Lung microvascular endothelial cell (primary cell): ENCODE measurements around the gene RAPGEF4. TPM values are rescaled to one million over a fixed set of nuclear protein-coding genes. Genes with fewer than 3 reads are reported as not detected.

Experiments used
- DNase-seq, 2 donors: peaks; one replicate each; pipeline versions ENCODE4 v3.0.0 to v3.0.0-alpha.2; 2010; ENCODE audit warnings: low read depth in 2 of 2
- total RNA-seq: library from RNA; depleted of rRNA; stranded (reverse); fragments of >200 nt; gene quantifications from 2 replicates; pipeline ENCODE4 v1.2.1, GENCODE V29; 2014

The RAPGEF4 gene
- total RNA-seq, 1 donor from 2014 or later = 17.3 TPM

DNA sequence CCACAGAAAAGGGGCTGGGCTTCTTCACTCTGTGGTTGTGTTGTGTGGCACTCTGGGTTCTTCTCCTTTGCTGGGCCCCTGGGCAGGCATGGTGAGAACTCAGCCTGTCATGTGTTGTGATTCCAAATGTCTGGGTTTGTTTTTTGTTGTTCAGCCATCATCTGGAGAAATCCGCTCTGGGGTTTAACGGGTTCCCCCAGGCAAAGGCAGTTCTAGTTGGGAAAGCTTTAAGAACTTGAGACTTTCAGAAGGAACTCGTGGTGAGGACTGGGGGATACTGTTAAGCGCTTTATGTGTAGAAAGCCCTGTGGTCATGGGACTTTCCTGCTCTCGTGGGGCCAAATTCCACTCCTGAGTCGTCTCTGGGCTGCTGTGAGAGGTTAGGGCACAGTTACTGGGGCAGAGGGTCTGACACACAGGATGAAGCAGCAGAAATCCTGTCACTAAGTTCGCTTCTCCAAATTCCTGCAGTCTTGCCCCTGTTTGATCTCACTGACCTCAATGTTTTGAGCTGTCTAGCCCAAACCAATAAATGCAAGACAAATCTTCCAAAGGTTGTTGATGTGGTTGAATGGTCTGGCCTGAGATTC lies 87.7 kb downstream of the RAPGEF4 start:
- DNase-seq = peak in 1 of 2 donors; percentile 40

DNA sequence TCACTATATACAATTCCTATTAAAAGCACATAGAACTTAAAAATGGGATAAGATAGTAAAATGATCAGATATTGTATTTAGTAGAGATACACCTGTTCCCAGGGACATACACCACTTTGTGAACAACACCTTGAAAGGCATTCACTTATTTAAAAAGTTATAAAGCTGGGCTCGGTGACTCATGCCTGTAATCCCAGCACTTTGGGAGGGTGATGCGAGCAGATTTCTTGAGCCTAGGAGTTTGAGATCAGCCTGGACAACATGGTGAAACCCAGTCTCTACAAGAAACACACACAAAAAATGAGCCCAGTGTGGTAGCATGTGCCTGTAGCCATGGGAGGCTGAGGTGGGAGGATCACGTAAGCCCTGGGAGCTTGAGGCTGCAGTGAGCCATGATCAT lies 90.9 kb downstream of the RAPGEF4 start:
- no peak for DNase-seq

DNA sequence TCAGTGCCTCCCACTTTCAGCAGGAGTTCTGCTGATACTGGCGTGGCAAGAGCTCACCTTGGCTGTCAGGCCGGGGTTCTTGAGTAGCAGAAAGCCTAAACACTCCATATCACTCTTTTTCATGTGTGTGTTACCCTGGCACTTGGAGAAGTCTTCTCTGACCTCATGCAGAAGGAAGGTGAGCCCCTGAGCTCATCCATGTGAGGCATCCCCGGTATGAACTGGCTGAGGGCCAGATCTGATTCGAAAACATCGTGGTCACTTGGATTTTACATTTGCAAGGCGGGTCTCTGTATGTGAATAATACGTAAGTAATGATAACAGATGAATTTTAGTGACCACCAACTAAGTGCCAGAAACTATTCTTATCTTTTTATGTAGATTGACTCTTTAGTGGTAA lies 93.6 kb downstream of the RAPGEF4 start:
- peak; percentile 41 to 80 for DNase-seq

DNA sequence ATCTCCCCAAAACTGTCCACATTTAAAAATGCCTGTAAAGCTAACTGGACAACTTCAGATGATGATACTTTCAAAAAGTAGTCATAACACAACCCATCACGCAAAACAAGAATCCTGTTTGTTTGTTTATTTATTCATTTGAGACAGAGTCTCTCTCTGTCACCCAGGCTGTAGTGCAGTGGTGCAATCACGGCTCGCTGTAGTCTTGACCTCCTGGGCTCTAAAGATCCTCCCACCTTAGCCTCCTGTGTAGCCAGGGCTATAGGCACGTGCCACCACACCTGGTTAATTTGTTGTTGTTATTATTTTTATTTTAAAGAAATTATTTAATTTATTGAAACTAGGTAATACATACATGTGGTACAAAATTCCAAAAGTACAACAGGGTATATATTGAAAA lies 94.8 kb downstream of the RAPGEF4 start:
- DNase-seq = no peak

DNA sequence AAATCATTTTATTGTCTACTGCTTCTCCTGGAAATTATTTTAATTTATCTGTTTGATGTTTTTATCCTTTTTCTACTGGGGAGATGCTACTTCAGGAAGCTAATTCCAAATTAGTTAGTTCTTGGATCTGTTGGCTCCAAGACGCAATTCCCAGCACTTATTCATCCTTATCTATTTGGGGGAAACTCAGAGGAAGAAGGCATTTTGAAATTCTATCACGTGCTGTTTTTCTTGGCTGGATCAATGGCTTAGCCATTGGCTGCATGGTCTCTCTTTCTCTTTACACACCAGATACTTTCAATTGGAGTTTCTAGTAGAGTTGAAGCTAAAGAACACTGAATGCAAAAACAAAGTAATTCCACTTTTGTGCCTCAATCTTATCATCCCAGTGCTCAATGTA lies 98.3 kb downstream of the RAPGEF4 start:
- peak; percentile 20 to 60 for DNase-seq

DNA sequence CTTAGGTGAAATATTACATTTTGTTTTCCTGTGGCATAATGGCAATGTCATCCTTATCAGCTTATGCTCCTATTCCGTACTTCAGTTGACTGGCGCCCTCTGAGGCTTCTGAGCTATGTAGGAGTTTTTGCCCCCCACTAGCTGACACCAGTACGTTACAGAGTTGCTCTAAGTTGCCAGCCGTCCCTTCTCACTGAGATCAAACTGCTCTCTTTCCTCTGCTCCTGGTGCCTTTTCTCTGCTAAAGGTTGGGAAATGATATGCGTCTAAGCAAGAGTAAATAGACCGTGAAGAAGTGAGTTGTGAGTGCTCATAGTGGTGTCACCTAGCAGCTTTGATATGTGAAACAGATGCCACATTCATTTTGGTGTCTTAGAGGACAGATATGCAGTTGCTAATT lies 99.2 kb downstream of the RAPGEF4 start:
- no peak for DNase-seq

DNA sequence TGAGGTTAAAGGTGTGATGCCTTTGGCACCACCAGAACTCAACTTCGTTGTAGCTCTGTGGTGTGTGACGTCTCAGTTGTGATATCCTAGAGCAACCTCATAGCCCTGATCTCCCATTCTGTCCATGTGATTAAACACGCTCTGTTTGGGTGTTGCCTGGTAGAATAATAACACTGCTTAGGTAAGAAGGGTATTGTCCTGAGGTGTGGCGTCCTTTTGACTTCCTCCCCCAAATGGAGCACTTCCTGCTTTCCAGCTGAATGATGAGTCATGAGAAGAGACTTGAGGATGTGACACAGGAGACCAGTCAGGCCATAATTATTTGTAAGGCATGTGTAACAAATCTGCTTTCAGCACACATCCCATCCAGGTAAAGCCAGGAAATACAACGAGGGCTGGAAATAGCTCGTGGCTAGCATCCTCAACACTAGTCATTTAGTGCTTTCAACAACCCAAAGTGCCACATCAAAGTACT lies 100.7 kb downstream of the RAPGEF4 start:
- peak; percentile 94 to 99 for DNase-seq

DNA sequence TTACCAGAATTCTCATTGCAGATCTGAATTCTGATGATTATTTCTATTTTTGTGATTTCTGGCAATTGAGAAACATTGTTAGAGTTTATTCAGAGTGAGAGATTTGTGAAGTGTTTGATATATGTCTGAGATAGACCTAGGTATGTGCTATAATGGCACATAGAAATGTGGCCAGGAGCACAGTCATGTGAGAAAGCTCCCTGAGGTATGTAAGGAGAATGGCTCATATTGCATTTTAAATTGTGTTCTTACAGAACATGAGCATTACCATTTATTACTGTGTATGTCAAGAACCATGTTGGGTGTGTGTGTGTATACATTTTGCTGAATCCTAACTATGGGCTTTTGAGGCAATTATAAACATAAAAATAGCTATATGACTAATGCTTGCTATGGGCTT lies 101.2 kb downstream of the RAPGEF4 start:
- no peak for DNase-seq

DNA sequence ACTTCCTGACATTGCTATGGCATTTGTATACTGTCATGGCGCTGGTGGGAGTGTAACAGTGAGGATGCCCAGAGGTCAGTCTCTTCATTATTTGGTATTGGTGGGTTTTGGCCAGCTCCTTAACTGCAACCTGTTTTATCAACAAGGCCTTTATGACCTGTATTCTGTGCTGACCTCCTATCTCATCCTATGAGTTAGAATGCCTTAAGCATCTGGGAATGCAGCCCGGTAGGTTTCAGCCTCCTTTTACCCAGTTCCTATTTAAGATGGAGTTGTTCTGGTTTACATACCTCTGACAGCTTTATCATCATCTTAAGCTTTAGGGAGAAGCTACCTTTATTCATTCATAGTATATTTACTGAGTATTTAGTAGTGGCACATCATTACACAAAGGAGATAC lies 103.8 kb downstream of the RAPGEF4 start:
- no peak for DNase-seq

DNA sequence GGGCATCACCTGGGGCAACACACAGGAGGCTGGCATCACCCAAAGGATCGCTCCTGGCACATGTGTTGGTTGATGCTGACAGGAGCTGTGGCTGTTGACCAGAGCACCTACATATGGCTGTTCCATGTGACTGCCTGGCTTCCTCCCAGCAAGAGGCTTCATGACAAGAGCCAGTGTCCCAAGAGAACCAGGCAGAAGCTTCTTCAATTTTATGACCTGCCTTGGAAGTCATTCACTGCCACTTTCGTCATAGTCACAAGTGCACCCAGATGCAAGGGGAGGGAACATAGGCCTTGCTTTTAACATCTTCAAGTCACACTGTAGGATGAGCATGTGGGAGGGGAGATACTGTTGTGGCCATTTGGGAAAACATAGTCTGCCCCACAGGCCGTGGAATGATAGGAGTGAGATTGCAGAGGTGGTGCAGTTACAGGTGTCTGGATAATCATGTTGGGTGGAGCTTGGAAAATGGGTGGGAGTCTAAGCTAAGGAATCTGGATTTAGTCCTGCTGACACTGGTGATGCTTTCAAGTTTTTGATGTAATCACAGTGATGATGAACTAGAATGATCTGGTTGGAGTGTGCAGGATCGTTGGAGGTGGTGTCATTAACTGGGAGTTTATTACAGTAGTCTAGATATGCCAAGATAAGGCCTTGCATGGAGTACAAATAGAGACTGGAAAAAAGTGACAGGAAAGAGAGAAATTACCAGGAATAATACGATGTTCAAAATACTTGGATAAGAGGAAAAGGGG lies 107.0 kb downstream of the RAPGEF4 start:
- DNase-seq = no peak

DNA sequence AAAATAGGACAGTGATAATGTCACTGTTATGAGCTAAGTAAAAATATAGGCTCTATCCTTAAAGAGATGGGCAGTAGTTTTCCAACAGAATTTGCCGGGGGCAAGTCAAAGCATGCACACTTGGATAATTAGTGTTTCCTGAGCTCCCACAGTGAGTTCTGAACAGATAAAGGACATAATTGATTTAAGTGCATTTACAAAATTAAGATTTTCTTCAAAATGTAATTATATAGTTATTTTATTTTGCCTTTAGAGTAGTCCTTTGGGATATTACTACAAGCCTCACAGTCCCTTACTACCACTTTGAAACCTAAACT lies 107.6 kb downstream of the RAPGEF4 start:
- no peak for DNase-seq

DNA sequence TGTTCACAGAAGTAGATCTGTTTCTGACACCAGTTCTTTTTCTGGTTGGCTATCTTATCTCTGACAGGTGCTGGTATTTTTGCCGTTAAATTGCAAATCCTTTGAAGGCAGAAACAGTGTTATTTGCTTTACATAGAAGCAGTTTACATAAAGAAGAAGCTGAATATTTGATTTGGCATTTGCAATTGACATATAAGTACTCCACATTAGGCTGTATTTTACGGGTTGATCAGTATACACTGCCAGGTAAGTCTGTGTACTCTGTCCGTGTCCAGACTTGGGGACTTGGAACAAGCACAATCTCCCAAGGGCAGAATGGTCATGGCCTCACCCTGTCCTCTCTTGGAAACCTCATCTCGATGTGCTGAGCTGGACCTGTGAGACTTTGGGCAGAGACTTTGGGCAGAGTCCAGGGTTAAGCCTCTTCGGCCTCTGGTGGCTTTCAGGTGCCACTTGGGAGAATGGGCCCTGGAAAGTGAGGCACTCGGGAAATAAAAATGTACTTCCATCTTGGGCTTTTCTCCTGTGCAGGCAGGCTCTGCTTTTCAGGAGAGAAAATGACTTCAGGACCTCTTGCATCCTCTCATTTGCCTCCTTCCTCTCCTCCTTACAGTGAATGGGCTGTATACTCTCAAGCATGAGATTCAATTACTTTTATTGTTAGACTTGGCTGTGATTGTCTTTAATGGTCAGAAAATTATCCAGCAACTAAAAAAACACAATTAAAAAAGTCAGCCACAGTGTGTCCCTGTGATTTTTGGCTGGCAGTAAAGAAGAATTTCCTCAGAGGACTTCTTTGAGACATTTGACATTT lies 108.5 kb downstream of the RAPGEF4 start:
- DNase-seq = no peak

DNA sequence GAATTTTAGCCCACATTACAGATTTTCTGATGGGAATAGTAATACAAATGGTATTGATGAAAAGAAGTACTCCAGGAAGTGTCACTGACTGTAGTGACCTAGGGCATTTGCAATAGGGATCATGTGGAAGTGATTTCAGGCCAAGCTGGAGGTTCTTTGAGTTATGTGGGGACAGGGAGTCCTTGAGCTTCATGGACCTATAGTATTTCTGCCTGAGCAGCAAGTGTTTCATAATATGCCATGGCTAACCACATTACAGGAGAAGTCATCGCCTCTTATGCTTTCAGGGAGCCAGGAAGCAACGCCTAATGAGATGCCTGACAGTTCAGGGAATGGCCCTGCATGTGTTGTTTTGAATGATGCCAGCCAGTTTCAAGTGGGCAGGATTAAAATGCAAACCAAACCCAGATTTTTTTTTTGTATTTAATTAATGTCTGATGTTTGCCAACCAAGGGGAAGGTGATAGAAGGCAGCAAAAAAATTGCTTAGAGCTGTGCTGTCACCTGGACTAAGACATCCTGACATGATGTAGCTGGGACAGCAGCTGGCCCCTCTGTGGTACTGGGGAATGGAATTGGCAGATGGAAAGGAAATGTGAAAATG lies 109.5 kb downstream of the RAPGEF4 start:
- DNase-seq = no peak

DNA sequence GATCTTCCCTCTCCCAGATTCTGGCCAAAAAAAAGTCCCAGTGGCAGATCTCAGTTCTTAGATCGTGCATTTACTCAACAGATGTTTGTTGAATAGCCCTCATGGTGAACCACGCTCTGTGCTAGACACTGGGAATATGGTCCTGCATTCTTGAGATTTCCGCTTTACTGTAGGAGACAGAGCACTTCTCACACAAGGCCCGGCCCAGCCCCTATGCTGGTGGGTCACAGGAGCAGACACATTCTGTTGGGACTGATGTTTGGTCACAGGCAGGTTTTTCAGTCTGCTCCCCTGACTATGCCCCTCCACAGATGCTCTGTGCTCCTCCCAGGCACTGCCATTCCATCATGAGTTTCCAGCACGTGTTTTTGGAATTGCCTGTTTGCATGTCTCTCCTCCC lies 110.9 kb downstream of the RAPGEF4 start:
- no peak for DNase-seq

DNA sequence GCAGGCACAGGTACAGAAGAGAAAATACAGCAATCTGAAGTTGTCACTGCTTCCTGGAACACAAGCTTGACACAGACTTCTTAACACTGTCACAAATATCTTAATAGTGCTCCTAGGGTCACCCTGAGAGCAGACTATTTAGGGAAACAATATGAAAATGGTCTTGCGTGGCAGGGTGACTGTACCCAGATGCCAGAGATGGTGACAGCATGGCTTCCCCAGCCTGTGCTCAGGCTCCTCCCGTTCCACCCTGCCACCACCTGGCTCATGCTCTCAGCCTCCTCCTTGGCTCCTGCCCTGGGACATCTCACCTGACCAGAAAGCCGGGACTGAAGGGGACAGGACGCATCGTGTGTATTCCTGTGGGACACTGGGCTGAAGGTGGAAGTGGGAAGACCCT lies 111.5 kb downstream of the RAPGEF4 start:
- no peak for DNase-seq

DNA sequence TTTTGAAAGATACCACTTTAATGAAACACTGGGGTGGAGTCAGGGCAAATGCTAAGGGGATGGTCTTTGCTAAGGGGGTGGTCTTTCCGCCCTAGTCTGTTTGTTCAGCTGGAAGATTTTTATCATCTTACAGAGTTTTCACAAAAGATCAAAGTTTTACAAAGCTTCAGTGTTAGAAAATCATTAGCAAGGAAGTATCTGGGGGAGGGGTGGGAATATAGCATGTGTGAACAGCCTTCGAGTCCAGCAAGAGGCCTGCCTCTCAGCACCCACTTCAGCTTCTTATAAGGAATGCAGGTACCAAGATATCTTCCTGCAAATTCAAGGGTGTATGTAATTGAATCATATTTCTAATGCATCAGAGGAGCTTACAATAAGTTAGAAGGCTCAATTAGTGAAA lies 112.9 kb downstream of the RAPGEF4 start:
- no peak for DNase-seq

DNA sequence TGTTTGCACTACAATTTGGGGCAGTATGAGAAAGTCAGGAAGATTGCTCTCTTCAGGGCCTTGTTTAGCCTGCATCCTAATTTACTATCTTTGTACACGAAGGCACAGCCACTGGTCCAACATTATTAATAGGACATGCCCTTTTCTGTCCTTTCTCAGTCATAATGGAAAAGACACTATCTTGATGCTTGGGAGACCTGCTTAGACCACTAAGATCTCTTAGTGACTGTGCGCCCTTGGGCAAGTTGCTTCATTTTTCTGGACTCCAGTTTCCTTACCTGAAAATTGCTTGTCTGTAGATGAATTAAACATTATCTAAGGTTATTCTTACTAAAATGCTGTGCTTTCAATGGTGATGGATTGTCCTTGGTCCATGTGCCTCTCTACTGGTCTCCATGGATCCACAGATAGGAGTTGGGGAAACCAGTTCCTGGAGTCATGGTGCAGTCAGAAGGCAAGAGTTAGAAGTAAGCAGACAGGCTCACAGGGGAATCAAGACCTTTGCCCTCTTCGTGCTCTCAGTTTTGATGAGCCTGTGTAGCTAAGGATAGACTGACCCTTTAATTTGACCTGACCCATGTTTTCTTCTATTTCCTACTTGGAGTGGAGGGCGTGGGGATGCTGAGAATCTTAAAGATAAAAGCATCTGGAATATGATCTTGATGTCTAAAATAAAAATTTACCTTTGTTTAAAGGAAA lies 114.0 kb downstream of the RAPGEF4 start:
- no peak for DNase-seq

DNA sequence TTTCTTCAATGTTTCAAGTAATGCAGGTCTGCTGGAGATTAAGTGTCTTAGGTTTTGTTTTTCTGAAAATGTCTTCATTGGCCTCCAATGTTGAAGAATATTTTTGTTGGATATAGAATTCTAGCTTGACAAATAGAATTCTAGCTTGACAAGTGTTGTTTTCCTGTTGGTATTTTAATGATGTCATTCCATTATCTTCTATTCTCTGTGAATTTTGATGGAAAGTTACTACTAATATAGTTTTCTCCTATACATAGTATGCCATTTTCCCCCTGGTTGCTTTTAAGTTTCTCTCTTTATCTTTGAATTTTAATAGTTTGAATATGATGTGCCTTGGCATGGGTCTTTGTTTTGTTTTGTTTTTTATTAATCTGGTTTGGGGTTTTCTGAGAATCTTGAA lies 119.9 kb downstream of the RAPGEF4 start:
- no peak for DNase-seq

DNA sequence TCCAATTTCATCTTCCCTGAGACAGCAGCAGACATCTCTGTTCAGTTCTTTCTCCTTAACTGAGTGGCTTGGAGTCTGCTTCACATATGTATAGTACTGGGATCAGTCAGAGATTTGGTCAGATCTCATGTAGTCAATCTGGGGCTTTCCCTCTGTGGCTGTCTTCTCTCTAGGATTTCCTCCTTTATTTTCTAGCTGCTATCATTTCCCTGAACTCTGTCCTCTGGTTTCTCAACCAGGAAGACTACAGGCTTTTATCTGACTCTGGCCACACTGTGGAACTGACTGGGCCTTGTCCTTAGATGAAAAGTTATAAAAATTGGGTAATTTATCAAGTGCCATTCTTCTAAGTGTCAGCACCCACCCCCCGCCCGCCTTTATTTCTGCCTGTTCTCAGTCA lies 121.0 kb downstream of the RAPGEF4 start:
- DNase-seq = no peak

DNA sequence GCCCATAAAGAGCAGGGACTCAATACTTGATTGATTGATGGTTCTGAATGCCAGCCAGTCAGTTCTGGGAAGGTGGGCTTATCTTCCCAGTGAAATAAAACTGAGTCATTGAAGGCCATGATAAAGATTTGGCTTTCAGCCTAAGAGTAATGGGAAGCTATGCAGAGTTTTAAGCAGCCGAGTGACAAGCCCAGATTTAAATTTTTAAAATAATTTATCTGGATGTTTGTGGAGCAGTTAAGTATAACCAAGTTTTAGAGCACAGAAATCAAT lies 122.8 kb downstream of the RAPGEF4 start:
- peak in 1 of 2 donors; percentile 59 for DNase-seq

DNA sequence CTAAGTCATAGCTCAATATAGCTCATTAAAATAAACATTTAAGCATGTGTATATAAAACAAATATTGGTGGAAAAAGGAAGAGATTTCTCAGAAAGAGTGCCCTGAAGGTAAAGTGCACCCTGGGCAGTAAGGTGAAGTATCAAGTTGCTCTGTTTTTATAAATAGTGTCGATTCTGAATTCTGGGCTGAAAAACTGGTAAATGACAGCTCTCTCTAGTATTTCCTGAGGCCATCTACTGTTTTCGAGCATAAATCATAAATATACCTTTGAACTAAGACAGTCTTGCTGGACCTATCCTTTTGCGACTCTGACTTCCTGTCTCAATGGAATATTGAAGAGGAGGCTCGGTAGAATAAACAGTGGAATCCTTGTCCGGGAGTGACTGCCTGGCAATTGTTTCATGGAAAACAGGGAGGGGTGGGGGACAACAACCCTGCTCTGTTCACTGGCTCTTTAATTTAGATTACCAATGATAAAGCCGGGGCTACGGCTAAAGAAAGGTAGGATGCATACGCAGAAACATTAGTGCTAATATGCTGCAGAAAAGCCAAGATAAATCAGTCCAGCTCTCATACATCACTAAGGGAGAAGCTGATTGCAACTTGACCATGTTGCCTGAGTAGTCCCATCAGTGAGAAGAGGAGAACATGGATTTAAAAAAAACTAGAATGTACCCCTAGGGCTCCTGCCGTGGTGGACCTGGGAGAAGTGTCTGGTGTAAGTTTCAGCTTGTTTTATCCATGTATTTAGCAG lies 124.1 kb downstream of the RAPGEF4 start:
- peak; percentile 42 to 69 for DNase-seq
